Measurements from ENCODE around the gene APOC1.
"Not testable (repeated sequence)": the region's sequence is repeated elsewhere in the genome, so short reads cannot be mapped to it uniquely, and the experiment has no call there.

Gene APOC1

GRCh38 chr19:44890366-44891015 is 23.9 kb upstream of the APOC1 start:
- DNase-seq = peak; percentile 100

DNA sequence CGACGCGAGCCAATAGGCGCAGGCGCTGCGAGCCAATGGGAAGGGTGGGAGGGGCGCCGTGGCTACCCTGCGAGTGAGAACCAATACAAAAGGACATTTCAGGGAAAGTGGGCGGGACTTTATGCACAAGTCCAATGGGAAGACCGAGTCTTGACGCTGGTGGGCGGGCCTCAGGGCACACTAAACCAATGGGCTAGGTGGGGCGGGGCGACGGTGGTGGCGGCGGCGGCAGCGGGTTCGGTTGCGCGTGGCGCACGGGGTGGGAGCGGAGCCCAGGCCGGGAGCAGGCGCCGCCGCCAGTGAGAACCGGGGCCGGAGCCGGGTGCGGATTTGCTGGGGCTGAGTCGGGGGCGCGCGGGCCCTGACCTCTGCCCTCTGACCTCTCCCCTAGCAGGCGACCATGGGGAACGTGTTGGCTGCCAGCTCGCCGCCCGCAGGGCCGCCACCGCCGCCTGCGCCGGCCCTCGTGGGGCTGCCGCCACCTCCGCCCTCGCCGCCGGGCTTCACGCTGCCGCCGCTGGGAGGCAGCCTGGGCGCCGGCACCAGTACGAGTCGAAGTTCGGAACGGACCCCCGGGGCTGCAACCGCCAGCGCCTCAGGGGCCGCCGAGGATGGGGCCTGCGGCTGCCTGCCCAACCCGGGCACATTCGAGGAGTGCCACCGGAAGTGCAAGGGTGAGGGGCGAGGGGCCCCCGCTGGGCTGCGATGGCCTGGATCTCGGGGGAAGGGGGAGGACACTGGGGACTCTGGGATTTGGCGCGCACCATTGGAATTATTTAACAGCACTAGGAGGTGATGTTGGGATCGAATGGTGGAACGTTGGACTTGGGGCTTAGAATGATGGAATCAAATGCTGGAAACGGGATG is 23.2 kb upstream of the APOC1 start, which contains the start of gene TOMM40:
Gene TOMM40 (plus strand): TSS at position 239 of the 867 bp plus-strand sequence. CDS start 162 bp downstream, at position 401.
- DNase-seq = peak; percentile 100

DNA sequence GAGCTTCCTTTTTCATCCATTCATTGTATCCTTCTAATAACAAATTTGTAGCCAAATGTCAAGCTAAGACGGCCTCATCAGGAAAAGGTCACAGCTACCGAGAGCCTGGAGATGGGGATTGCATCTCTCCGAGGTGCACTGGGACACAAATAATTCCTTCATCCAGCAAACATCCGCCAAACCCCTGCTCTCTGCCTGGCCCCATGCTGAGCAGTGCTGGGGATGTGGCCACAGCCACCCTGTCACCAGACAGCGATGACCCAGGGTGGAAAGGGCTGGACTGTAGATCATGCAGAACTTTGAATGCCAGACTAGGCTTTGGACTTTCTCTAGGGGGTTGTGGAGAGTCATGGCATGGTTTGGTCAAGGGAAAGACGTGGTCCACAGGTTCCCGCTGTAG is 21.5 kb upstream of the APOC1 start:
- DNase-seq = no peak

- no peak for DNase-seq
These were observed 20.9 kb upstream of the APOC1 start for GRCh38 chr19:44893332-44894051.

- DNase-seq = no peak
These were observed 20.4 kb upstream of the APOC1 start for GRCh38 chr19:44894052-44894400.

DNA sequence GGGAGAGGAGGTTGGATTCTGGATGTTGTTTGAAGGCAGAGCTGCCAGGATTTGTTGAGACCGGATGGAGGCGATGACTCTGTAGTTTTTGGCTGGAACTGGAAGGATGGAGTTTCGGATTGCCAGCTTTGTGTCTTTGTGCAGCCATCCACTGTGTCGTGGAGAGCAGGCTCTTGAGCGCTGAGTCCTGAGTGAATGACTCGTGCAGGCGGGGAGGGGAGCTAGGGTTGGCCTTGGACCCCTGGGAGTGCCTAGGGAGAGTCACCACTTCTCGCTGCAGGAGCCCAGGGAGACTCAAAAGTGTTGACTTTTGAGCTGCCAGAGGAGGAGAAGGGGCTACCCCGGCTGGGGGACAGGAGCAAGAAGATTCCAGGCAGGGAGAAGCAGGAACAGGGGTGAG is 19.5 kb upstream of the APOC1 start:
- no peak for DNase-seq

DNA sequence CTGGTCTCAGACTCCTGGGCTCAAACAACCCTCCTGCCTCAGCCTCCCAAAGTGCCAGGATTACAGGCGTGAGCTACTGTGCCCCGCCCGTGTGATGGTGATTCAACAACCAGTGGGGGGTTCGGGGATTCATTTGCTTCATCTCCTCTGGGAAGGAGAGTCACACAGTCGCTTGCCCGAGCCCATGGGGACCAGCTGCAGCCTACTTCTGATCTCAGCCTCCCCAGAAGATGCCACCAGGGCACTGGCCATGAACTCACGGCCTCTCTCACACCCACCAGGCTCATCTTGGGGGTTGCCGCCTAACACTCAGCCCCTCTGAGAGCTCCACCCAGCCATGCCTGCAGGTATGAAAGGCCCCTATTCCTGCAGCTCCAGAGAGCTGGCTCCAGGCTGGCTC is 16.6 kb upstream of the APOC1 start:
- DNase-seq = no peak

GRCh38 chr19:44900328-44901244 is 13.8 kb upstream of the APOC1 start:
- no peak for DNase-seq

- no peak for DNase-seq
These were observed 11.2 kb upstream of the APOC1 start for GRCh38 chr19:44903216-44903601.

DNA sequence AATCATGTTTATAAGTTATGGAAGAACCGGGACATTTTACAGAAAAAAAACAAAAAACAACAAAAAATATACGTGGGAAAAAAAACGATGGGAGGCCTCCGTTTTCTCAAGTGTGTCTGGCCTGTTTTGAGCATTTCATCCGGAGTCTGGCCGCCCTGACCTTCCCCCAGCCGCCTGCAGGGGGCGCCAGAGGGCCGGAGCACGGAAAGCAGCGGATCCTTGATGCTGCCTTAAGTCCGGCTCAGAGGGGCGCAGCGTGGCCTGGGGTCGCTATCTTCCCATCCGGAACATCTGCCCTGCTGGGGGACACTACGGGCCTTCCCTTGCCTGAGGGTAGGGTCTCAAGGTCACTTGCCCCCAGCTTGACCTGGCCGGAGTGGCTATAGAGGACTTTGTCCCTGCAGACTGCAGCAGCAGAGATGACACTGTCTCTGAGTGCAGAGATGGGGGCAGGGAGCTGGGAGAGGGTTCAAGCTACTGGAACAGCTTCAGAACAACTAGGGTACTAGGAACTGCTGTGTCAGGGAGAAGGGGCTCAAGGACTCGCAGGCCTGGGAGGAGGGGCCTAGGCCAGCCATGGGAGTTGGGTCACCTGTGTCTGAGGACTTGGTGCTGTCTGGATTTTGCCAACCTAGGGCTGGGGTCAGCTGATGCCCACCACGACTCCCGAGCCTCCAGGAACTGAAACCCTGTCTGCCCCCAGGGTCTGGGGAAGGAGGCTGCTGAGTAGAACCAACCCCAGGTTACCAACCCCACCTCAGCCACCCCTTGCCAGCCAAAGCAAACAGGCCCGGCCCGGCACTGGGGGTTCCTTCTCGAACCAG is 10.6 kb upstream of the APOC1 start:
- DNase-seq = peak; percentile 33

- no peak for DNase-seq
These were observed 9.9 kb upstream of the APOC1 start for GRCh38 chr19:44904426-44904994.

DNA sequence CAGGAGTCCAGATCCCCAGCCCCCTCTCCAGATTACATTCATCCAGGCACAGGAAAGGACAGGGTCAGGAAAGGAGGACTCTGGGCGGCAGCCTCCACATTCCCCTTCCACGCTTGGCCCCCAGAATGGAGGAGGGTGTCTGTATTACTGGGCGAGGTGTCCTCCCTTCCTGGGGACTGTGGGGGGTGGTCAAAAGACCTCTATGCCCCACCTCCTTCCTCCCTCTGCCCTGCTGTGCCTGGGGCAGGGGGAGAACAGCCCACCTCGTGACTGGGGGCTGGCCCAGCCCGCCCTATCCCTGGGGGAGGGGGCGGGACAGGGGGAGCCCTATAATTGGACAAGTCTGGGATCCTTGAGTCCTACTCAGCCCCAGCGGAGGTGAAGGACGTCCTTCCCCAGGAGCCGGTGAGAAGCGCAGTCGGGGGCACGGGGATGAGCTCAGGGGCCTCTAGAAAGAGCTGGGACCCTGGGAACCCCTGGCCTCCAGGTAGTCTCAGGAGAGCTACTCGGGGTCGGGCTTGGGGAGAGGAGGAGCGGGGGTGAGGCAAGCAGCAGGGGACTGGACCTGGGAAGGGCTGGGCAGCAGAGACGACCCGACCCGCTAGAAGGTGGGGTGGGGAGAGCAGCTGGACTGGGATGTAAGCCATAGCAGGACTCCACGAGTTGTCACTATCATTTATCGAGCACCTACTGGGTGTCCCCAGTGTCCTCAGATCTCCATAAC is 8.8 kb upstream of the APOC1 start, which contains the start of gene APOE:
Gene APOE (plus strand): TSS at position 360 of the 724 bp plus-strand sequence. CDS start 829 bp downstream, outside the sequence.
- DNase-seq = no peak

GRCh38 chr19:44907613-44908012 is 6.8 kb upstream of the APOC1 start:
- DNase-seq = no peak

- DNase-seq = no peak
These were observed 6.2 kb upstream of the APOC1 start for GRCh38 chr19:44908074-44908835.

DNA sequence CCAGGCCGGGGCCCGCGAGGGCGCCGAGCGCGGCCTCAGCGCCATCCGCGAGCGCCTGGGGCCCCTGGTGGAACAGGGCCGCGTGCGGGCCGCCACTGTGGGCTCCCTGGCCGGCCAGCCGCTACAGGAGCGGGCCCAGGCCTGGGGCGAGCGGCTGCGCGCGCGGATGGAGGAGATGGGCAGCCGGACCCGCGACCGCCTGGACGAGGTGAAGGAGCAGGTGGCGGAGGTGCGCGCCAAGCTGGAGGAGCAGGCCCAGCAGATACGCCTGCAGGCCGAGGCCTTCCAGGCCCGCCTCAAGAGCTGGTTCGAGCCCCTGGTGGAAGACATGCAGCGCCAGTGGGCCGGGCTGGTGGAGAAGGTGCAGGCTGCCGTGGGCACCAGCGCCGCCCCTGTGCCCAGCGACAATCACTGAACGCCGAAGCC is 5.6 kb upstream of the APOC1 start:
- DNase-seq = no peak

GRCh38 chr19:44909775-44910174 is 4.6 kb upstream of the APOC1 start:
- no peak for DNase-seq

GRCh38 chr19:44911896-44912295 is 2.5 kb upstream of the APOC1 start:
- DNase-seq = not testable (repeated sequence)

DNA sequence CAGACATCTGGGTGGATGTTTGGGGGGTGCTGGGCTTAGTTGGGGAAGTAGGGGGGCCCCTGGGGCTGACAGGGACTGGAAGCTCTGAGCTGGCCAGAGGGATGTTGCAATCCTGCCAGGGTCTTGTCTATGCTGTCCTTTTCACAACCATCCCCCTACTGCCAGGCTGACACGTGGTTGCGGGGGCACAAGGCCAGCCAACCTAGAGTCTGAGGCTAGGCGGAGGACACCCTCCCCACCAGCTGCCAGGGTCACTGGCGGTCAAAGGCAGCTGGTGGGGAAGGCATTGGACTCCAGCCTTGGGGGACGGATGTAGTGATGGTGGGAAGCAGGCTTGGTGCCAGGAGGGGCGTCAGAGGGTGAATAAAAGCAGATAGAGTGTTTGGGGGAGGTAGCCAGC is 1.6 kb upstream of the APOC1 start:
- DNase-seq = no peak

Measured in NCI-H1694 treated with DMSO at 0.1 percent for 48 hours (cell line).